C4-2B (cell line): ENCODE data around the gene PTPRU.

Source experiments
- H3K27ac ChIP-seq: fragments of 450-650 bp; 2 replicates; pipeline ENCODE4 v1.5.1; 2017
- ZFX ChIP-seq: fragments of 450-650 bp; IDR thresholded peaks from 2 replicates; pipeline ENCODE4 v1.6.1; 2017
- TF ChIP-seq, protein P1 (sequence below): fragments of 450-650 bp; conservative IDR thresholded peaks from 2 replicates; pipeline ENCODE4 v1.5.1; 2017; ENCODE audit warnings: mild to moderate bottlenecking

PTPRU gene

DNA sequence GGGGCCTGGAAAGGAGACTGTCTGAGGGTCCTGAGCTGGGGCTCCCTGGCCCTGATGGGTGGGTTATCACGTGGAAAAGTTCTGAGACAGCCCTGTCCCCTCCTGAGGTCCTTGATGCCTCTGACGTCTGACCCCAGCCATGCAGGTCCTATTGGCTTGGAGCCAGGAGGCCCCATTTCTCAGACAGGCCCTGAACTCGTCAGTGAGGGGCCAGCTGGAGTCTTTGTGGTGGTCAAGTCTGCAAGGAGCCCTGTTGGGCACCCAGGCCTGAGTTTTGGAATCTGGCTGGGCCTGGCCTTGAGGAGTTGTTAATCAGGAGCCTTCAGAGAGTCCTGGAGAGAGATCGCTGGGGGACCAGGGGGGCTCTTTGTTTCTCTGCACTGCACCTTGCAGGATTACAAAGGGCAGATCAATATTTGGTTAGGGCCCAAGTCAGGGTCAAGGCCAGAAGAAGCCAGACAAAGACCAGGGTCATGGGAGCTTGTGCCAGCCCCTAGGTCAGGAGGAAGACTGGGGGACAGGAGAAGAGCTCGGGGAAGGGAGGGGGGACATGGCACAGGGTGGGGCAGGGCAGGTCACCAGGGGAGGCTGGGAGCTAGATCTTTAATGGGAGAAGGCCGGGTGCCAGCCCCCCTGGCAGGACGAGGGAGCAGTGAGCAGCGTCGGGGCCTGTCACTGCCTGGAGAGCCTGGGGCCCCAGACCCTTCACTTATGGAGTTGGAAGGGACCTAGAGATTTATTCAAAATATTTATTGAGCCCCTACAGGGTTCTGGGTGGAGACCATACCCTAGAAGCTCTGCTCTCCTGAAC is 83.2 kb downstream of the PTPRU start:
- TF ChIP-seq, protein P1, sequence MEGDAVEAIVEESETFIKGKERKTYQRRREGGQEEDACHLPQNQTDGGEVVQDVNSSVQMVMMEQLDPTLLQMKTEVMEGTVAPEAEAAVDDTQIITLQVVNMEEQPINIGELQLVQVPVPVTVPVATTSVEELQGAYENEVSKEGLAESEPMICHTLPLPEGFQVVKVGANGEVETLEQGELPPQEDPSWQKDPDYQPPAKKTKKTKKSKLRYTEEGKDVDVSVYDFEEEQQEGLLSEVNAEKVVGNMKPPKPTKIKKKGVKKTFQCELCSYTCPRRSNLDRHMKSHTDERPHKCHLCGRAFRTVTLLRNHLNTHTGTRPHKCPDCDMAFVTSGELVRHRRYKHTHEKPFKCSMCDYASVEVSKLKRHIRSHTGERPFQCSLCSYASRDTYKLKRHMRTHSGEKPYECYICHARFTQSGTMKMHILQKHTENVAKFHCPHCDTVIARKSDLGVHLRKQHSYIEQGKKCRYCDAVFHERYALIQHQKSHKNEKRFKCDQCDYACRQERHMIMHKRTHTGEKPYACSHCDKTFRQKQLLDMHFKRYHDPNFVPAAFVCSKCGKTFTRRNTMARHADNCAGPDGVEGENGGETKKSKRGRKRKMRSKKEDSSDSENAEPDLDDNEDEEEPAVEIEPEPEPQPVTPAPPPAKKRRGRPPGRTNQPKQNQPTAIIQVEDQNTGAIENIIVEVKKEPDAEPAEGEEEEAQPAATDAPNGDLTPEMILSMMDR, result no peak
- TF ChIP-seq ZFX, result no peak
- H3K27ac ChIP-seq, result no peak overlapping the region

- no peak for TF ChIP-seq ZFX
- TF ChIP-seq, protein P1, result no peak
Measured at GRCh38 chr1:29320156-29320940, 84.0 kb downstream of the PTPRU start.

GRCh38 chr1:29321176-29321575 is 84.9 kb downstream of the PTPRU start:
- no peak for TF ChIP-seq ZFX
- TF ChIP-seq, protein P1, result no peak
- no peak overlapping the region for H3K27ac ChIP-seq

More at GRCh38 chr1:29320156-29320940, 84.0 kb downstream of the PTPRU start:
- no peak overlapping the region for H3K27ac ChIP-seq

GRCh38 chr1:29322147-29322694 is 85.9 kb downstream of the PTPRU start:
- H3K27ac ChIP-seq, result no peak overlapping the region
- TF ChIP-seq ZFX, result no peak
- TF ChIP-seq, protein P1, result no peak

DNA sequence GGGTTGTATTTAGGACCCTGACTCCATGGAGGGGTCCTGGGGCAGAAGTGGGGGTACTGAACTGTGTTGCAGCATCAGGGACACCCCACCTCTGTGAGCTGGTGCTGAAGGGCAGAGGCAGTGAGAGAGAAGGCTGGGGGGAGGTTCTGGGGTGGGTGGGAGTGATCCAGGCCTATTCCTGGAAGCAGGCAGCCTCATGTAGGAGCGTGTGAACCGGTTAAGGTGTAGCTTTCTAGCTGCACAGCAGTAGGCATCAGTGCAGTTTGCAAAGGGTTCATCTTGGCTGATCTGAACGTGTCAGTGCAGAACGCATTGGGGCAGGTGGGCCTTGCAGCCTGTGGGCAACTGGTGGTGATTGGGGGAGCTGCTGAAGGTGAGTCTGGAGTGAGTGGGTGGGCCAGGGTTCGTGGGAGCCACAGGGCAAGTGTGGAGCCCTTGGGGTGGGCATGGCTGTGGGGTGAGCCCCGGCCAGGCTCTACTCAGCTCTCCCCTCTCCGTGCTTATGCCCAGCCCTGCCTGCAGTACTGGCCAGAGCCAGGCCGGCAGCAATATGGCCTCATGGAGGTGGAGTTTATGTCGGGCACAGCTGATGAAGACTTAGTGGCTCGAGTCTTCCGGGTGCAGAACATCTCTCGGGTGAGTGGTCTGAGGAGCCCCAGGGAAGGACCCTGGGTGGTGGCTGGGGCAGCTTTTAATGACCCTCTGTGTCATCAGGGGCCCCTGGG is 86.7 kb downstream of the PTPRU start:
- no peak overlapping the region for H3K27ac ChIP-seq
- TF ChIP-seq, protein P1, result no peak
- no peak for TF ChIP-seq ZFX

GRCh38 chr1:29323636-29324035 is 87.3 kb downstream of the PTPRU start:
- H3K27ac ChIP-seq, result no peak overlapping the region
- TF ChIP-seq ZFX, result no peak

DNA sequence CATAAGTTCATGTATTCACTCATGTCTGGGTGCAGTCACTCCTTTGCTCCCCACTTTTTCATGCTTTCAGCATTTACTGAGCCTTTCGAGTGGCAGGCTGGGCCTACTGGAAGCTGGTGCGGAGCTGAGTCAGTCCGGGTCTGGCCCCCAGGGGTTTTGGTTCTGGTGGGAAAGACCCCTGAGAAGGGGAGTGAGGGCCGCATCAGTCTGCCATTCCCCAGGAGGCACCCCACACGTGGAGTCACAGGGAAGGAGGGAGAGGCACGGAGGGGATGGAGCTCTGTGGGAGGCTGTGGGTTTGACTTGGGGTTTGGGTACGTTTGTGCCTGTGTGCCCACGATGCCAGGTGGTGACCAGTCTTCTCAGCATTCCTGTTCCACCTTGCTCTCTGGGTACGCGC is 87.9 kb downstream of the PTPRU start:
- no peak for TF ChIP-seq ZFX
- no peak overlapping the region for H3K27ac ChIP-seq

- TF ChIP-seq, protein P1, result no peak
- no peak for TF ChIP-seq ZFX
- no peak overlapping the region for H3K27ac ChIP-seq
Measured at GRCh38 chr1:29324771-29325351, 88.5 kb downstream of the PTPRU start.
